Osteocyte (in vitro differentiated cells): ENCODE measurements around the gene CNGA4. TPM values are rescaled to one million over a fixed set of nuclear protein-coding genes. Genes with fewer than 3 reads are reported as not detected.

ENCODE experiments used
- DNase-seq: peaks from one replicate; pipeline ENCODE4 v3.0.0; 2021; ENCODE audit warnings: mixed read lengths; ENCODE audit not compliant: unreplicated experiment; ENCODE audit errors: extremely low spot score
- H3K27ac Mint-ChIP-seq: one replicate; pipeline ENCODE4 v1.8.0; 2021; ENCODE audit warnings: mild to moderate bottlenecking, mixed read lengths; ENCODE audit not compliant: unreplicated experiment
- H3K27me3 Mint-ChIP-seq: one replicate; pipeline ENCODE4 v1.8.0; 2021; ENCODE audit warnings: mixed read lengths; ENCODE audit not compliant: unreplicated experiment
- H3K36me3 Mint-ChIP-seq: one replicate; pipeline ENCODE4 v1.8.0; 2021; ENCODE audit warnings: mixed read lengths; ENCODE audit not compliant: unreplicated experiment
- H3K4me1 Mint-ChIP-seq: one replicate; pipeline ENCODE4 v1.8.0; 2021; ENCODE audit warnings: mixed read lengths; ENCODE audit not compliant: unreplicated experiment
- H3K4me3 Mint-ChIP-seq: one replicate; pipeline ENCODE4 v1.8.0; 2021; ENCODE audit warnings: mild to moderate bottlenecking, moderate library complexity, mixed read lengths; ENCODE audit not compliant: unreplicated experiment
- H3K9me3 Mint-ChIP-seq: one replicate; pipeline ENCODE4 v1.8.0; 2021; ENCODE audit warnings: mixed read lengths; ENCODE audit not compliant: unreplicated experiment
- CTCF ChIP-seq: fragments of 200-600 bp; sonication (generic); IDR thresholded peaks from 2 replicates; pipeline ENCODE4 v1.5.0; 2021; ENCODE audit warnings: antibody characterized with exemption, mild to moderate bottlenecking, moderate library complexity
- total RNA-seq: library from RNA; stranded (reverse); gene quantifications from 2 replicates; pipeline ENCODE4 v1.2.1, GENCODE V29; 2021

The CNGA4 gene
- total RNA-seq, 1 donor from 2014 or later = not detected

DNA sequence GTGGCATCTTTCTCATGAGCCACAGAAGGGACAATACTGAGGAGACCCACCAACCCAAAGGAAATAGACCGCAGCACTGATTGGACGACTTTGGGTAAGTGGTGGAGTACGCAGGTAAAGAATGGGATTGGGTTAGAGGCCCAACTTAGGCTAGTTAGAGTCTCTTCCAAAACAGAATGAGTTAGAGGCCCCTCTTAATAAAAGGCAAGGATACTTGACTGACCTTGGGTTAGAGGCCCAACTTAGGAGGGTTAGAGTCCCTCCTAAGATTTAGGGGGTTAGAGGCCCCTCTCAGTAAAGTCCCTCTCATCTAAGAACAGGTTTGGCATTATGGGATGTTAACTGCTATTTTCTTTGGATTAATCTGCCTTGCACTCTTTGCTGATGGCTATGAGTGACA is 45.4 kb downstream of the CNGA4 start:
- Mint-ChIP-seq H3K27ac (no peak overlapping the region), H3K9me3 (no peaks in the 10 kb centered on the region), H3K4me1 (no peaks in the 10 kb centered on the region), H3K27me3 (peaks cover 67% of the 10 kb centered on the region), H3K4me3 (no peak overlapping the region), H3K36me3 (no peaks in the 10 kb centered on the region)
- DNase-seq = no peak
- TF ChIP-seq CTCF = no peak

GRCh38 chr11:6285019-6285418 is 46.1 kb downstream of the CNGA4 start:
- TF ChIP-seq CTCF = no peak
- H3K27me3 Mint-ChIP-seq = peaks cover 73% of the 10 kb centered on the region
- H3K36me3 Mint-ChIP-seq = no peaks in the 10 kb centered on the region
- H3K9me3 Mint-ChIP-seq = no peaks in the 10 kb centered on the region
- no peak overlapping the region for H3K27ac Mint-ChIP-seq
- no peak for DNase-seq
- no peak overlapping the region for H3K4me3 Mint-ChIP-seq
- H3K4me1 Mint-ChIP-seq = no peaks in the 10 kb centered on the region

Other genes starting within 250 kb of the CNGA4 start
- 0.08 and 0.10 TPM in 2 replicates for gene OR56A4, start 232.1 kb upstream of the CNGA4 start, total RNA-seq
- not detected in 2 replicates for gene OR56A1, start 208.3 kb upstream of the CNGA4 start, total RNA-seq
- not detected in 2 replicates for gene OR56B4, start 131.4 kb upstream of the CNGA4 start, total RNA-seq
- gene OR52B2, start 68.8 kb upstream of the CNGA4 start, total RNA-seq = not detected in 2 replicates
- gene OR52W1, start 39.9 kb upstream of the CNGA4 start, total RNA-seq = not detected in 2 replicates
- not detected in 2 replicates for gene C11orf42, start 33.5 kb upstream of the CNGA4 start, total RNA-seq
- gene FHIP1B, start 4.5 kb upstream of the CNGA4 start, total RNA-seq = 23.3 and 25.6 TPM in 2 replicates
- gene CCKBR, start 20.7 kb downstream of the CNGA4 start, total RNA-seq = not detected in 2 replicates
- 30.7 and 32.0 TPM in 2 replicates for gene CAVIN3, start 81.4 kb downstream of the CNGA4 start, total RNA-seq
- 93.0 and 106 TPM in 2 replicates for gene SMPD1, start 151.4 kb downstream of the CNGA4 start, total RNA-seq
- gene APBB1, start 180.0 kb downstream of the CNGA4 start, total RNA-seq = 52.5 and 57.7 TPM in 2 replicates
- 1.4 and 1.9 TPM in 2 replicates for gene HPX, start 201.9 kb downstream of the CNGA4 start, total RNA-seq
- gene TRIM3, start 234.9 kb downstream of the CNGA4 start, total RNA-seq = 30.7 and 32.5 TPM in 2 replicates
- gene ARFIP2, start 242.2 kb downstream of the CNGA4 start, total RNA-seq = 58.0 and 64.6 TPM in 2 replicates
- gene TIMM10B, start 242.4 kb downstream of the CNGA4 start, total RNA-seq = 25.1 and 27.0 TPM in 2 replicates